Fibroblast of skin of back (primary cell): Measurements from ENCODE around the gene ATP2B2.

ENCODE experiments used
- DNase-seq: peaks from one replicate; pipeline ENCODE4 v3.0.0-alpha.2; 2013

Gene ATP2B2

GRCh38 chr3:10492364-10493201, 12.8 kb downstream of the ATP2B2 start:
- no peak for DNase-seq

DNA sequence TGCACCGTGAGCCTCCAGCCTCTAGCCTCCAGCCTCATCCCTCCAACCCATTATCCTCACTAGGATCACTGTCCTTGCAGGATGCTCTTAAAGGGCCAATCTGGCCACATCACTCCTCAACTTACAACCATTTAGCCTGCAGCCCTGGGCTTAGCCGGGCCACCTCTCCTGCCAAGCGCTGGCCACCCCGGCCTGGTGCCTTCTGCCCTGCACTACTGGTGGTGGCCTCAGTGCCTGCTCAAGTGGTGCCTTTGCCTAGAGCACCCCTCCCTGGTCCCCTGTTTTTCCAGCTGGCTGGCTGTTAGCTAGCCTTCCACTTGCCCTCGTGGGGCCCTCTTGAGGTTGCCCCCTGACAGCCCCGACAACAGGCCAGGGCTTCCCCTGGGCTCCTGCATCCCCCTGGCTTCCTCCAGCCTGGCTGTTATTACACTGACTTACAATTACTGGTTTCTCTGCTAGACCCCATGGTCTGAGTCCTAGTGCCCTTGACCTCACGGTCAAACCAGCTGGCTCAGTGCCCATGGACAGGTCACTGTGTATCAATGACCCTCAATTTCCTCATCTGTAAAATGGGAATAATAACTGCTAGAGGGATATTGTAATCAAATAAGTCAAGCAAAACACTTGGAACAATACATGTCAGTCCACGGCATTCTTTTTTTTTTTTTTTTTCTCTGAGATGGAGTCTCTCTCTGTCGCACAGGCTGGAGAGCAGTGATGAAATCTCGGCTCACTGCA, 15.5 kb downstream of the ATP2B2 start:
- no peak for DNase-seq

DNA sequence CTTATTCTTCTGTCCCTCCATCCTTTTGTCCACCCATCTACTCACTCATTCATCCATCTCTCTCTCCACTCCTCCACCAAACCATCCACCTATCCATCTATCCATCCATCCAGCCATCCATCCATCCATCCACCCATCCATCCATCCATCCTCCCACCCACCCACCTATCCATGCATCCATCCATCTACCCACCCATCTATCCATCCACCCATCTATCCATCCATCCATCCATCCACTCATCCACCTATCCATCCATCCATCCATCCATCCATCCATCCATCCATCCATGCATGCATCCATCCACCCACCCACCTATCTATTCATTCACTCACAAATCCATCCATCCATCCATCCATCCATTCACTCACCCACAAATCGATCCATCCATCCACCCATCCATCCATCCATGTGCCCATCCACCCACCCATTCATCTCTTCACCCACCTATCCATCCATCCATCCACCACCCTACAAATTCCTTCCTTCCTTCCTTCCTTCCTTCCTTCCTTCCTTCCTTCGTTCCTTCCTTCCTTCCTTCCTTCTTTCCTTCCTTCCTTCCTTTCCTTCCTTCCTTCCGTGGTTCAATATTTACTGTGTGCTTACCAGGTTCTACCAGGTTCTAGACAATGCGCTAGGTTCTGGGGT, 17.3 kb downstream of the ATP2B2 start:
- no peak for DNase-seq

- no peak for DNase-seq
Observed at GRCh38 chr3:10485806-10486205, 19.6 kb downstream of the ATP2B2 start.

GRCh38 chr3:10485380-10485779, 20.0 kb downstream of the ATP2B2 start:
- DNase-seq: no peak

GRCh38 chr3:10484709-10485108, 20.7 kb downstream of the ATP2B2 start:
- no peak for DNase-seq

DNA sequence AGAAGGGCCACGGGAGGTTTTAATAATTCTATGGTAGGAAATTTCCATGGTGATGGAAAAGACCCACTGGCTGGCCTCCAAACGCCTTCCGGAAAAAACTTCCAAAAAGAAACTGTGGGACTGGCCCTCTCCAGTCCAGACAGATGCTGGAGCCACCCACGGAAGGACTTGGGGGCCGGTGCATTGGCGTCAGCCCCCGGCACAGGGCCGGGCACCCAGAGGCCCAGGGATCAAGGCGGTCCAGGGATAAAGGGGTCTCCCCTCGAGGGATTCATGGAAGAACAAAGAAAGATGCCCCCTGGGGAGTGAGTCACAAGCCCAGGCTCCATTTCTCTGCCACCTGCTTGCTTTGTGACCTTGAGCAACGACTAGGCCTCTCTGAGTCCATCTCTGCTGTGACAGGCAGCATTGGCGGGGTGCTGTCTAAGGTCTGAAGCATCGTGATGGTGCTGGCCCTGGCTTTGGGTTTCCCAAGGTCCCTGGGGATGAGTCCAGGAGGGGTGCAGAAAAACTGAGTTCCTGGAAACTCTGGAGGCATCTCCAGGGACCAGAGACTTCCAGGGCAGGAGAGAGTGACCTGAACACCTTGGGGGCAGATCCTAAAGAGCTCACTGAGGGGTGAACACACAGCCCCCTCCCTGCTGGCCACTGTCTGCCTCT, 21.6 kb downstream of the ATP2B2 start:
- no peak for DNase-seq

GRCh38 chr3:10483364-10483675, 22.1 kb downstream of the ATP2B2 start:
- no peak for DNase-seq

DNA sequence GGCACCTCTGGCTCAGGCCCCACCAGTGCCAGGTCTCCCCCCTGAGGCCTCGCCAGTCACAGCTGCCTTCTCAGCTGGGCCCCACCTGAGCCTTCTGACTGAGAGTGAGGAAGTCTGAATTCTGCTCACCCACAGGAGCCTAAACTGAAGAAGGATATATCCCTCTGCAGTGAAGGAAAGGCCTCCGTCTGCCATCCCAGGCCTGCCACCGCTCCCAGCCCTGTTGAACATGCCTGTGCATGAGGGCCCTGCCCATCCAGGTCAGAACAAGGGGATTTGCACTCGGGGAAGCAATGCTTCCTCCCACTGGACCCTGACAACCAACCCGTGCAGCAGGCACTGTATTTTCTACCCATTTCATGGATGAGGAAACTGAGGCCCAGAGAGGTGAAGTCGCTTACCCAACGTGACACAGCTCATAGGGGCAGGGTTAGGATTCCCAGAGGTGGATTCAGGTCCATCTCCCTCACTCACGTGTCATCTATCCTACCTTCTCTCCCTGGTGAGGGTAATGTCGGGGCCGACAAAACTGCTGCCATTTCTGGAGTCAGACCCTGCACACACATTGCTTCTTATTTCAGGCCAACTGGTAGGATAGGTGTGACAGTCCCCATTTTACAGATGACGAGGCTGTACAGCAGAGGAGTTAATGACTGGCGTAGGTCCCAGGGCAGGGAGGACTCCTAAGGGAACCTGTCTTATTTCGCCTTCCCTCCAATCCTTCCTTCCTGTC, 22.6 kb downstream of the ATP2B2 start:
- no peak for DNase-seq

- DNase-seq: no peak
Observed at GRCh38 chr3:10480871-10481378, 24.5 kb downstream of the ATP2B2 start.

GRCh38 chr3:10479311-10479710, 26.1 kb downstream of the ATP2B2 start:
- no peak for DNase-seq

GRCh38 chr3:10475983-10476382, 29.4 kb downstream of the ATP2B2 start:
- DNase-seq: no peak

GRCh38 chr3:10474847-10475246, 30.5 kb downstream of the ATP2B2 start:
- no peak for DNase-seq

- no peak for DNase-seq
Observed at GRCh38 chr3:10474275-10474646, 31.1 kb downstream of the ATP2B2 start.

DNA sequence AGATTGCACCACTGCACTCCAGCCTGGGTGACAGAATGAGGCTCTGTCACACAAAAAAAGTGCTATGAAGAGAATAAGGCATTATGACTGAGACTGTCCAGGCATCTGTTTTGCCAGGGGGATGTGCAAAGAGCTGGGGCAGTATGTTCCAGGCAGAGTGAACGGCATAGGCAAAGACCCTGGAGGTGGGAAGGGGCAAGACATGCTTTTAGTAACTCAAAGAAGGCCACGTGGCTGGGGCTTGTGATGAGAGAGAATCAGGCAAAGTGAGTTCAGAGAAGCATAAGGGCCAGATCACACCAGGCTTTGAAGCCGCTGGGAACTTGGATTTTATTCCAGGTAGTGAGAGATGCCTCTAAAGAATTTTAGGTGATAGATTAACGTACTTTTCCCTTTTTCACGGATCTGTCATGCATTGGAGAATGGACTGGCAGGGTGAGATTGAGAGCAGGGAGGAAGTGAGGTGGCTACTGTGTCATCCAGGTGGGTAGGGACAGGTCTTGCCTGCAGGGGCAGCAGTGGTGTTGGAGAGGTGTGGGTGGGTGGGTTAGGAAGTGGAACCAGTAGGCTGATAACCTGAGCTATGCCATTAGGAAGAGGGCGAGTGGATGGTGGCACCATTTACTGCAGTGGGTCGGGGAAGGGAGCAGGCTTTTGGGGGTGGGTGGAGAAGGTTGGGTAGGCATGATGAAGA, 31.7 kb downstream of the ATP2B2 start:
- DNase-seq: no peak

GRCh38 chr3:10472877-10473440, 32.4 kb downstream of the ATP2B2 start:
- DNase-seq: no peak

- no peak for DNase-seq
Observed at GRCh38 chr3:10471054-10471688, 34.2 kb downstream of the ATP2B2 start.

DNA sequence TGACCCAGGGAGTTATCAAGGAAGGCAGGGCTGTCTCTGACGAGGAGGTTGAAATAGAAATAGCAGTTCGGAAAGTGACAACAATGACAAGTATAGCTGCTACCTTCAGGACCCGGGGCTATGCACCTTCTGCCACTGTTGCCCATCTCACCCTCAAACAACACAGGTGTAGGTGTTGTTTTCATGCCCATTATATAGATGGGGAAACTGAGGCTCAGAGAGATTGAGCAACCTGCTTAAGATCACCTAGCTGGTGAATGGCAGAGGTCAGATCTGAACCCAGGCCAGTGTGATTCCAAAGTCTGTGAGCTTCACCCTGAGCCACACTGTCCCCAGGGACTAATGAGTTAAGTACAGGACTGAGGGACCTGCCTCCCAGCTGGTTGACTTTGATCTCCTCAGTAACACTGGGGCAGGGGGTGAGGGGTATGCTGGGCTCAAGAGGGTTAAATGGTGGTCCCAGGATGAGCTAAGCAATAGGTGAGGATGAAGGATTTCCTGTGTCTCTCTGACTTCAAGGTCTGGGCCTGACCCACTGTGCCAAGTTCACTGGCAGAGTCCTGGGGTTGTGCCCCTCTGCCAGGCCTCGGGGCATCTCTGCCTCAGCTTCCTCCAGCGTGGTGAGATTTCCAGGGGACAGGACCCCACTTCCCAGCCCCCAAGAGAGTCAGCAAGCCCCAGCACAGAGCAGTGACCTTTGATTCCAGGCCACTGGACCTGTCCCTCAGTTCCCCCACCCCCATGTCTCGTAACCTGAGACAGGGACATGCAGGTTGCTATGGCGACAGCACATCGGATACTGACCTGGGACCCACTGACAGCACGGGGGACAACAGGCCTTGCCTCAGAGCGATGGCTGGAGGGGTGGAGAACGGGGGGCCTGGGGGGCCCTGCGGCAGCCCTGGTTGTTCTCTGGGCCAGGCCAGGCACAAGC, 35.0 kb downstream of the ATP2B2 start:
- no peak for DNase-seq

GRCh38 chr3:10469441-10470119, 35.8 kb downstream of the ATP2B2 start:
- DNase-seq: no peak
